ENCODE results near the gene TRIM22. TPM values are rescaled to one million over a fixed set of nuclear protein-coding genes. Genes with fewer than 3 reads are reported as not detected.

The TRIM22 gene
- total RNA-seq, 1 donor from 2014 or later, result 284 TPM

- no peak for DNase-seq (ENCODE audit: low read depth)
These were observed 57.0 kb downstream of the TRIM22 start for GRCh38 chr11:5746614-5747013.

DNA sequence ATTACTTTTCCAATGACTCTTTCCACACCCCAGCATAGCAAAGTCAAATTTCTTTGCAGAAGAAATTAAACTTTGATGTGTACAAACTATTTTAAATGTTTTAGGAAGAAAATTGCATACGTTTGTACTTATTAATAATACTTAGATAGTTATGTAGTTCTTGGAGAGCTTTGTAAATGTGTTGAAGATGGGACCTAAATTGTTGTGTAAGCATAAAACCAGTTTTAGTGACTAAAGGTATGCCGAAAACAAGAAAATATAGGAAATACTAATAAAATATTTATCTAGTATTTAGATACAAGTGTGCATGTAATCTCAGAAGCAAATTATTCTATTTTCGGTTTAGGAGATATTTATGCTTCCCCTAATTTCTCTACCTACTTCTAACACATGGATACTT lies 60.2 kb downstream of the TRIM22 start:
- no peak for DNase-seq (ENCODE audit: low read depth)

GRCh38 chr11:5753943-5754342 lies 64.4 kb downstream of the TRIM22 start, which contains the start of gene OR52N4:
TSS of gene OR52N4 (plus strand) at chr11:5754243. CDS start at chr11:5754741, 498 bp downstream.
- no peak for DNase-seq (ENCODE audit: low read depth)

Other genes starting within 250 kb of the TRIM22 start
- 0.20 TPM in 1 of 2 replicates, not detected in the other for gene OR51I1, start 248.3 kb upstream of the TRIM22 start, total RNA-seq
- not detected in 2 replicates for gene OR51I2, start 240.5 kb upstream of the TRIM22 start, total RNA-seq
- gene OR52D1, start 201.1 kb upstream of the TRIM22 start, total RNA-seq, result 0.10 TPM in 1 of 2 replicates, not detected in the other
- 0.05 TPM in 1 of 2 replicates, not detected in the other for gene UBQLN3, start 179.8 kb upstream of the TRIM22 start, total RNA-seq
- 0.30 TPM in 1 of 2 replicates, not detected in the other for gene UBQLNL, start 173.1 kb upstream of the TRIM22 start, total RNA-seq
- gene OR52H1, start 141.2 kb upstream of the TRIM22 start, total RNA-seq, result 0.10 TPM in 1 of 2 replicates, not detected in the other
- not detected in 2 replicates for gene OR52B6, start 108.9 kb upstream of the TRIM22 start, total RNA-seq
- gene TRIM6, start 93.2 kb upstream of the TRIM22 start, total RNA-seq, result 10.4 and 19.5 TPM in 2 replicates
- 10.7 and 15.3 TPM in 2 replicates for gene TRIM34, start 64.8 kb upstream of the TRIM22 start, total RNA-seq
- gene TRIM5, start 4.7 kb upstream of the TRIM22 start, total RNA-seq, result 37.2 and 44.3 TPM in 2 replicates
- not detected in 2 replicates for gene OR56B1, start 46.7 kb downstream of the TRIM22 start, total RNA-seq
- not detected in 2 replicates for gene OR52N4, start 64.5 kb downstream of the TRIM22 start, total RNA-seq
- not detected in 2 replicates for gene OR52N5, start 93.6 kb downstream of the TRIM22 start, total RNA-seq
- gene OR52N1, start 101.5 kb downstream of the TRIM22 start, total RNA-seq, result not detected in 2 replicates
- not detected in 2 replicates for gene OR52N2, start 119.1 kb downstream of the TRIM22 start, total RNA-seq
- gene OR52E6, start 152.1 kb downstream of the TRIM22 start, total RNA-seq, result not detected in 2 replicates
- not detected in 2 replicates for gene OR52E8, start 167.9 kb downstream of the TRIM22 start, total RNA-seq
- gene OR52E4, start 190.8 kb downstream of the TRIM22 start, total RNA-seq, result not detected in 2 replicates
- not detected in 2 replicates for gene OR52E5, start 203.4 kb downstream of the TRIM22 start, total RNA-seq